Measurements from ENCODE around the gene FARP1. TPM values are rescaled to one million over a fixed set of nuclear protein-coding genes. Genes with fewer than 3 reads are reported as not detected.

FARP1 gene
- total RNA-seq, 1 donor from 2014 or later: 128 TPM

DNA sequence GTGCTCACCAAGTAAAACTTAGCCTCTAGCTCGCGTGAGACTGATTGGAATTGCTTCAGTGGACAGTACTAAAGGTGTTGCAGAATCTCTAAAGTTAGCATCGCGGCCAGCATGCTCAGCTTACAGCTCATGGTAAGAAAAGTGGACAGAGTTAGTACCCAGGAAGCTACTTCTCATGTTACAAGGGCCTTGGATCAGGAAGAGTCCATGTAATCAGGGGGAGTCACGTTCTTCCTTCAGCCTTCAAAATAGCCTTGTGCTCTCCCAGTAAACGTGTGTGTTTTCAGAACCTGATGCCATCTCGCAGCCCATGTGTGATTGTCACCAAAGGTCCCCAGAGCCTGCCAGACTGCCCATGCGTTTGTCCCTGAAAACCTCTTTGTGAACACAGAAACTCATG is 230.0 kb downstream of the FARP1 start:
- Histone ChIP-seq H3K27ac (ENCODE audit: low read depth, low read length) (no peak overlapping the region), H3K9ac (ENCODE audit: low read length) (no peak overlapping the region), H3K27me3 (ENCODE audit: insufficient read depth, low read length) (no peaks in the 10 kb centered on the region), H3K79me2 (ENCODE audit: insufficient read depth, low read length) (peaks cover 8% of the 10 kb centered on the region), H3K4me3 (ENCODE audit: insufficient read depth, low read depth, low read length) (no peak overlapping the region), H3K9me3 (ENCODE audit: insufficient read depth, low read depth, low read length) (no peaks in the 10 kb centered on the region), H4K20me1 (ENCODE audit: insufficient read depth, low read length) (peaks cover 17% of the 10 kb centered on the region), H2AFZ (ENCODE audit: low read depth, low read length) (no peak overlapping the region), H3K4me1 (ENCODE audit: insufficient read depth, low read length) (peaks cover 16% of the 10 kb centered on the region), H3K36me3 (ENCODE audit: insufficient read depth, low read length) (peaks cover 5% of the 10 kb centered on the region), H3K4me2 (ENCODE audit: low read length) (no peak overlapping the region)
- H3K4me1 Mint-ChIP-seq (ENCODE audit: low read depth, unreplicated experiment): peaks cover 20% of the 10 kb centered on the region
- H3K36me3 Mint-ChIP-seq (ENCODE audit: low read depth, unreplicated experiment): peaks cover 41% of the 10 kb centered on the region
- no peak for TF ChIP-seq EZH2 (IDR thresholded peaks at IDR 0.05; ENCODE audit: insufficient read depth, low read length)
- TF ChIP-seq, protein P1, sequence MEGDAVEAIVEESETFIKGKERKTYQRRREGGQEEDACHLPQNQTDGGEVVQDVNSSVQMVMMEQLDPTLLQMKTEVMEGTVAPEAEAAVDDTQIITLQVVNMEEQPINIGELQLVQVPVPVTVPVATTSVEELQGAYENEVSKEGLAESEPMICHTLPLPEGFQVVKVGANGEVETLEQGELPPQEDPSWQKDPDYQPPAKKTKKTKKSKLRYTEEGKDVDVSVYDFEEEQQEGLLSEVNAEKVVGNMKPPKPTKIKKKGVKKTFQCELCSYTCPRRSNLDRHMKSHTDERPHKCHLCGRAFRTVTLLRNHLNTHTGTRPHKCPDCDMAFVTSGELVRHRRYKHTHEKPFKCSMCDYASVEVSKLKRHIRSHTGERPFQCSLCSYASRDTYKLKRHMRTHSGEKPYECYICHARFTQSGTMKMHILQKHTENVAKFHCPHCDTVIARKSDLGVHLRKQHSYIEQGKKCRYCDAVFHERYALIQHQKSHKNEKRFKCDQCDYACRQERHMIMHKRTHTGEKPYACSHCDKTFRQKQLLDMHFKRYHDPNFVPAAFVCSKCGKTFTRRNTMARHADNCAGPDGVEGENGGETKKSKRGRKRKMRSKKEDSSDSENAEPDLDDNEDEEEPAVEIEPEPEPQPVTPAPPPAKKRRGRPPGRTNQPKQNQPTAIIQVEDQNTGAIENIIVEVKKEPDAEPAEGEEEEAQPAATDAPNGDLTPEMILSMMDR (IDR thresholded peaks at IDR 0.05; ENCODE audit: insufficient read depth, low read depth, low read length): no peak
- peak; percentile 59 for DNase-seq (ENCODE audit: low read depth)
- H3K27me3 Mint-ChIP-seq (ENCODE audit: low read depth, unreplicated experiment): no peaks in the 10 kb centered on the region
- peaks cover 4% of the 10 kb centered on the region for H3K9me3 Mint-ChIP-seq (ENCODE audit: unreplicated experiment)
- H3K4me3 Mint-ChIP-seq (ENCODE audit: unreplicated experiment): no peak overlapping the region
- peak; percentile 32 for FAIRE-seq
- H3K27ac Mint-ChIP-seq (ENCODE audit: unreplicated experiment): no peak overlapping the region

DNA sequence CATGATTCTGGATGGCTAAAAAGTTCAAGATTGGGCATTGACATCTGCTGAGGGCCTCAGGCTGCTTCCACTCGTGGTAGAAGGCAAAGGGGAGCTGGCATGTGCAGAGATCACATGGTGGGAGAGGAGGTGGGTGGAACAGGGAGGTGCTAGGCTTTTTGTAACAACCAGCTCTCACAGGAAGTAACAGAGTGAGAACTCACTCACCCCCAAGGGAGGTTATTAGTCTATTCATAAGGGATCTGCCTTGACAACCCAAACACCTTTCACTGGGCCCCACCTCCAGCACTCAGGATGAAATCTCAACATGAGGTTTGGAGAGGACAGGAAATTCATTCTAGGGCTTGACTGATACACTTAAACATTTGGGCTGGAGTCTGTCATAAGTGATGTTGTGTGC is 231.9 kb downstream of the FARP1 start:
- H3K9me3 ChIP-seq (ENCODE audit: insufficient read depth, low read depth, low read length): no peaks in the 10 kb centered on the region
- Mint-ChIP-seq H3K27me3 (ENCODE audit: low read depth, unreplicated experiment) (no peaks in the 10 kb centered on the region), H3K36me3 (ENCODE audit: low read depth, unreplicated experiment) (peaks cover 34% of the 10 kb centered on the region), H3K4me1 (ENCODE audit: low read depth, unreplicated experiment) (peaks cover 12% of the 10 kb centered on the region), H3K4me3 (ENCODE audit: unreplicated experiment) (no peak overlapping the region), H3K9me3 (ENCODE audit: unreplicated experiment) (peaks cover 4% of the 10 kb centered on the region), H3K27ac (ENCODE audit: unreplicated experiment) (no peak overlapping the region)
- H3K4me3 ChIP-seq (ENCODE audit: insufficient read depth, low read depth, low read length): no peak overlapping the region
- H3K9ac ChIP-seq (ENCODE audit: low read length): no peak overlapping the region
- peaks cover 16% of the 10 kb centered on the region for H3K4me1 ChIP-seq (ENCODE audit: insufficient read depth, low read length)
- FAIRE-seq (no peak), DNase-seq (ENCODE audit: low read depth) (no peak)
- H2AFZ ChIP-seq (ENCODE audit: low read depth, low read length): no peak overlapping the region
- no peak for TF ChIP-seq EZH2 (IDR thresholded peaks at IDR 0.05; ENCODE audit: insufficient read depth, low read length)
- TF ChIP-seq, protein P1 (IDR thresholded peaks at IDR 0.05; ENCODE audit: insufficient read depth, low read depth, low read length): no peak
- no peaks in the 10 kb centered on the region for H3K36me3 ChIP-seq (ENCODE audit: insufficient read depth, low read length)
- no peaks in the 10 kb centered on the region for H3K27me3 ChIP-seq (ENCODE audit: insufficient read depth, low read length)
- H3K4me2 ChIP-seq (ENCODE audit: low read length): no peak overlapping the region
- peaks cover 8% of the 10 kb centered on the region for H3K79me2 ChIP-seq (ENCODE audit: insufficient read depth, low read length)
- H4K20me1 ChIP-seq (ENCODE audit: insufficient read depth, low read length): peaks cover 17% of the 10 kb centered on the region
- H3K27ac ChIP-seq (ENCODE audit: low read depth, low read length): no peak overlapping the region

DNA sequence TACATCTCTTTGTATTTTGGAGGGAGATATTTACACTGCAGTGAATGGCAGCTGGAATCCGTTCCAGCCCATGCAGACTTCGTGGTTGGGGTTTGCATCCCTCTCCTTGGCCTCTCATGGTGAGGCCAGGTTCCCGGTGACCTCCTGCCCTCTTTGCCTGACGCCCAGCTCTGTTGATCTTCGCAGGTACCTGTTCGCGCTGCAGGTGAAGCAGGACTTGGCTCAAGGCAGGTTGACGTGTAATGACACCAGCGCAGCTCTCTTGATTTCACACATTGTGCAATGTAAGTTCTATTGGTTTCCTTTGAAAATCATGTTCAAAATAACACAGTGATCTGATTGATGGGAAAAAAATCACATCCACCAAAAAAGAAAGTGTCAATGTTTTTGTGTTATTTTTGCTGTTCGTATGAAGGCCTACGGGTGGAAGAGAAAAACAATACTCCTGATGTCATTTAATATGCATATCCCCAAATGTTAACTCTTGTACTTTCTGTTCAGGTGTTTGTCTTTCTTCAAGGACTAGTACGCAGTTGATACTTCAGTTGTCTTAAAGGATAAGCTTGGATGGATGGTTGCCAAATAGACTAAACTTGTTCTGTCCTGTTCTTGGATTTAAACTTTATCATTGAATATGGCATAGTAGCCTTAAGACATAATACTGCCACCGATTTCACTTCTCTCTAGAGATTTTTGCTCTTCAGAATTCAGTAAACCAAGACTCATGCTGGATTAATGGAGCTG is 234.9 kb downstream of the FARP1 start:
- peaks cover 4% of the 10 kb centered on the region for H3K9me3 Mint-ChIP-seq (ENCODE audit: unreplicated experiment)
- Histone ChIP-seq H3K9me3 (ENCODE audit: insufficient read depth, low read depth, low read length) (no peaks in the 10 kb centered on the region), H3K27me3 (ENCODE audit: insufficient read depth, low read length) (no peaks in the 10 kb centered on the region), H3K9ac (ENCODE audit: low read length) (no peak overlapping the region), H3K4me1 (ENCODE audit: insufficient read depth, low read length) (no peaks in the 10 kb centered on the region), H3K4me2 (ENCODE audit: low read length) (no peak overlapping the region), H2AFZ (ENCODE audit: low read depth, low read length) (no peak overlapping the region), H3K79me2 (ENCODE audit: insufficient read depth, low read length) (peaks cover 6% of the 10 kb centered on the region), H3K36me3 (ENCODE audit: insufficient read depth, low read length) (peaks cover 4% of the 10 kb centered on the region), H4K20me1 (ENCODE audit: insufficient read depth, low read length) (no peaks in the 10 kb centered on the region), H3K4me3 (ENCODE audit: insufficient read depth, low read depth, low read length) (no peak overlapping the region), H3K27ac (ENCODE audit: low read depth, low read length) (no peak overlapping the region)
- TF ChIP-seq, protein P1 (IDR thresholded peaks at IDR 0.05; ENCODE audit: insufficient read depth, low read depth, low read length): no peak
- no peak for TF ChIP-seq EZH2 (IDR thresholded peaks at IDR 0.05; ENCODE audit: insufficient read depth, low read length)
- FAIRE-seq (peak; percentile 29), DNase-seq (ENCODE audit: low read depth) (no peak)
- H3K27me3 Mint-ChIP-seq (ENCODE audit: low read depth, unreplicated experiment): no peaks in the 10 kb centered on the region
- no peak overlapping the region for H3K4me3 Mint-ChIP-seq (ENCODE audit: unreplicated experiment)
- H3K4me1 Mint-ChIP-seq (ENCODE audit: low read depth, unreplicated experiment): peaks cover 3% of the 10 kb centered on the region
- no peak overlapping the region for H3K27ac Mint-ChIP-seq (ENCODE audit: unreplicated experiment)
- peaks cover 19% of the 10 kb centered on the region for H3K36me3 Mint-ChIP-seq (ENCODE audit: low read depth, unreplicated experiment)

Measured in astrocyte (in vitro differentiated cells and primary cell).